Cerebellar nuclear complex (tissue), 1 donor: ENCODE results near the gene TMEM161A.
A peak's percentile ranks its signal among the peaks of the same experiment; 100 is the strongest.
"Not testable (repeated sequence)": the region's sequence is repeated elsewhere in the genome, so short reads cannot be mapped to it uniquely, and the experiment has no call there.

Experiments used
- DNase-seq, 2 experiments: peaks; one replicate each; lab custom pipeline; 2025; lab: John Stamatoyannopoulos, UW

The TMEM161A gene

GRCh38 chr19:19155495-19156219 is 17.4 kb upstream of the TMEM161A start:
- DNase-seq: no peak

DNA sequence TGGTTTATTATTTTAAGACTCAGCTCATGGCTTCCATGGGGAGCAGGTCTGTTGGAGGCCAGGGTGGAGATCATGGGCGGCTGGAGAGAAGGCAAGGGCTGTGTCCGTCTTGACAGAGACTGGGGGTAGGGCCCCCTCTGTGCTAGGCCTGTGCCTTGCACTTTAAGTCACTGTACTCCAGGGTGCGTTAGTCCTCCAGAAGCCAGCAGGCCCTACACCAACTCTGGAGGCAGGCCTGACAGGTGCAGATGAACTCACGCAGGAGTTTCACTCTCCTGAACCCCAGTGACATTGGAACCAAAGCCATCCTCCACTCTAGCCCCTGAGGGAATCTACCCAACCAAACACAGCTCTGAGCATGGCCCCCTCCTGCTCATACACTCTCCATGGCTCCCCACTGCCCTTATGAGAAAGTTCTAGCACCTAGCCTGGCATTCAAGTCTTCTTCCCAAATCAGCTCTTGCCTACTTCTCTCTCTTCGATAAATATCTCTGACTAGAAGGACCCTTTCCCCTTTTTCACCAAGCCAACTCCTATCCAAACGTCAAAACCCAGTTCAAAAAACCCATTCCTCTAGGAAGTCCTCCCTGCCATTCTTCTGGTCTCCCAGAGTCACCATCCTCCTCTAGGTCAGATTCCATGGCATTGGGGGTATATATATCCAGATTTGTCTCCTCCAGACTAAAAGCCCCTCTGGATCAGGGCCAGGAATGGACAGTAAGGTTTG is 16.7 kb upstream of the TMEM161A start:
- DNase-seq: no peak

- no peak for DNase-seq
Observed at GRCh38 chr19:19152668-19153384, 14.5 kb upstream of the TMEM161A start.

GRCh38 chr19:19151418-19151817 is 13.1 kb upstream of the TMEM161A start:
- DNase-seq: no peak

- no peak for DNase-seq
Observed at GRCh38 chr19:19149435-19149834, 11.2 kb upstream of the TMEM161A start.

DNA sequence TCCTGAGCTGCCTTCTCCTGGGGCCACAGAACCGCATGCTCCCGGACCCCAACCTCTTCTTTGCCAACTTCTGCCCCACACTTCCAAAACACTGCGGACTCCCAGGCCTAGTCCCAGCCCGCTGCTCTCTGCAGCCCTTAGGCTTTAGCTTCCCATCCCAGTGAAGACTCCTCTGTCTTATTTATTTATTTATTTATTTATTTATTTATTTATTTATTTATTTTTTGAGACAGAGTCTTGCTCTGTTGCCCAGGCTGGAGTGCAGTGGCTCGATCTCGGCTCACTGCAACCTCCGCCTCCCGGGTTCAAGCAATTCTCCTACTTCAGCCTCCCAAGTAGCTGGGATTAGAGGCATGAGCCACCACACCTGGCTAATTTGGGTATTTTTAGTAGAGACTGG is 10.2 kb upstream of the TMEM161A start:
- not testable (repeated sequence) for DNase-seq

DNA sequence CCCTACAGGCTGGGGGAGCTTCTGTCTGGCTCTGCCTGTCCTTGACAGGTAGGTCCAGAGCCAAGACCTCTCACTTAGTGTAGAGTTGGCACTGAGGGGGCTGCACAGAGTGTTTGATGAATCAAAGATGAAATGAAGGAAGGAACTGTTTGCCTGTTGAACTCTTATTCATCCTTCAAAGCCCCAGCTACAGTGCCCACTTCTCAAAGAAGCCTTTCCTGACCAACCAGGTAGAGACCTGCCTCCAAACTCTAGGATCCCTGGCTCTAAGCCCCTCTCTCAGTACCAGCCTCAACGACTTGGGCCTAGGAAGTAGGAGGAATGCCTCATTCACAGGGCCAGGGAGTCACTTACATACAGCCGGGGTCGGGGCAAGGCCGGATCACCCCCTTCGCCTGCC is 9.1 kb upstream of the TMEM161A start:
- DNase-seq: no peak

- no peak for DNase-seq
Observed at GRCh38 chr19:19146865-19147264, 8.6 kb upstream of the TMEM161A start.

- peak in 1 of 2 experiments; percentile 7 for DNase-seq
Observed at GRCh38 chr19:19145684-19146608, 7.7 kb upstream of the TMEM161A start.

DNA sequence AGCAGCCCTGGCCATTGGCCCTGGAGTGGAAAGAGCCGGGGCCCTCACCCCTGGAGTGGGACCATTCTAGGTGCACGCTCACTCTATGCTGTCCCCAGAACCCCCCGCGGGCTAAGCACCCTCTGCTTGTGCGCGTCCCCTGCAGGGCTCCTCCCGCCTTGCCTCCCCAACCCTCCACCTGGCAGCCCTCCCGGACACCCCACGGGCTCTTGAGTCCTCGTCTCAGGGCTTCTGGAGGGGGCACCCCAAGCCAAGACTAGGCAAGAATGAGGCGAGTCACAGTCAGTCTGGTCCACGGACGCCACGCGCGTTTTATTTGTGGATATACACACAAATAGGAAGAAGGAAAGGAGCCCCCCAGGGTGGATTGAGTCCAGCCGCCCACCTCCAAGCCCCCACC is 7.0 kb upstream of the TMEM161A start:
- DNase-seq: no peak

GRCh38 chr19:19142347-19142746 is 4.1 kb upstream of the TMEM161A start:
- DNase-seq: no peak

- DNase-seq: no peak
Observed at GRCh38 chr19:19140476-19140875, 2.2 kb upstream of the TMEM161A start.

- DNase-seq: no peak
Observed at GRCh38 chr19:19139876-19140229, 1.6 kb upstream of the TMEM161A start.

DNA sequence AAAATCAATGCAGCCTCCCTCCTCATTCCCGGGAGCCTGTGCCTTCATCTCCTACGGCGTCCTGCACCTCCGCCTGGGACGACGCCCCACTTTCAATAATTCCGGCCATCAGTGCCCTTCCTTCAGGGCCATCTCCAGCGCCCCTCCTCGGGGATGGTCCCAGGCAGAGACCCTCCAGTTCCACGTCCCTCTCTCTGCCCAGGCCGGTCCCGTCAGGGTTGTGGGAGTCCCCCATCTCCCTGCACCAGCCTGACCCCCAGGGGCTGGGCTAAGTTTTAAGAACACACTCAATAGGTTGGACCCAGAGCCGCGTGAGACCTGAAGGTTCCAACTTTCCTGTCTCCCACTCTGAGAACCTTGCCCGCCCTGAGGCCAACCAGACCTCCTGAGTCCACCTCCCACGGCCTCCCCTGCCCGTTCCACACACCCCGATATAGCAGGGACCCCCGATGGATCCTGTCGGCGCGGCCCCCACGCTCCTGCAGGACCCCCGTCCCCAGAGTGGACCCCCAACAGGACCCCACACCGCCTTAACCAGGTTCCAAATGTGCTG is 646 bp downstream of the TMEM161A start:
- no peak for DNase-seq

- DNase-seq: not testable (repeated sequence)
Observed at GRCh38 chr19:19135713-19136112, 2.6 kb downstream of the TMEM161A start.

- no peak for DNase-seq
Observed at GRCh38 chr19:19134687-19135158, 3.6 kb downstream of the TMEM161A start.

- DNase-seq: no peak
Observed at GRCh38 chr19:19133985-19134384, 4.3 kb downstream of the TMEM161A start.

GRCh38 chr19:19132912-19133311 is 5.4 kb downstream of the TMEM161A start:
- DNase-seq: no peak

DNA sequence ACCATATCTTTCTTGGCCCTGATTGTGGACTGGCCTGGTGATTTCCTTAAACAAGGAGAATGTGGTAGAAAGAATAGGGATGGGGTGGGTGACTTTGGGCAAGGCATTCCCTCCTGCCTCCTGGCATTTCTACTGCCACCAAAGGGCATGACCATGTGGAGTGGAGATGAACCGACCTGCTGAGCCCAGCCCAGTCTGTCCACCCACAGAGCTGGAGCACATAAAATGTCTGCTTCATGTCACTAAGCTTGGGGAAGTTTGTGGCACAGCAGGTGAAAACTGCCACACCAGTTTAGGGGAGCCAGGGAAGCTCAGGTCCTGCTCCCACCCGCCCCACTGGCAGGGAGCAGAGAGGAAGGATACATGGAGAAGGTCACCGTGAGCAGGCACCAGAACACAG is 6.3 kb downstream of the TMEM161A start:
- no peak for DNase-seq

- DNase-seq: no peak
Observed at GRCh38 chr19:19126102-19126501, 12.2 kb downstream of the TMEM161A start.

- no peak for DNase-seq
Observed at GRCh38 chr19:19123386-19123785, 14.9 kb downstream of the TMEM161A start.
